ENCODE results near the gene KRTAP5-8. TPM values are rescaled to one million over a fixed set of nuclear protein-coding genes. Genes with fewer than 3 reads are reported as not detected.

KRTAP5-8 gene
- total and polyA plus RNA-seq, 8 donors, result 0.14 to 0.46 (median 0.35) TPM; not detected in 5

GRCh38 chr11:71551711-71552110, 13.9 kb downstream of the KRTAP5-8 start:
- 98 to 100% methylated on average over 1 of the region's 1 CpG for whole genome bisulfite sequencing, 2 donors
- no peak overlapping the region for H3K27ac ChIP-seq
- FAIRE-seq (no peak), DNase-seq (no peak), ATAC-seq (no peak)
- H3K36me3 ChIP-seq, result no peaks in the 10 kb centered on the region
- H3K4me1 ChIP-seq, result no peaks in the 10 kb centered on the region
- H3K4me3 ChIP-seq, result no peak overlapping the region
- no peaks in the 10 kb centered on the region for H3K27me3 ChIP-seq
- H3K9me3 ChIP-seq, result no peaks in the 10 kb centered on the region
- no peak for TF ChIP-seq CTCF (IDR thresholded peaks at IDR 0.05)
- intact Hi-C loops (cut with DNase I), result no loop called here

GRCh38 chr11:71554996-71555395, 17.2 kb downstream of the KRTAP5-8 start:
- Histone ChIP-seq H3K4me1 (no peaks in the 10 kb centered on the region), H3K4me3 (no peak overlapping the region), H3K27me3 (no peaks in the 10 kb centered on the region), H3K27ac (no peak overlapping the region), H3K9me3 (no peaks in the 10 kb centered on the region), H3K36me3 (no peaks in the 10 kb centered on the region)
- WGBS, 2 donors, result 84 to 88% methylated on average over 6 of the region's 6 CpGs
- no peak for ATAC-seq
- intact Hi-C loops (cut with DNase I), result no loop called here
- DNase-seq, result no peak
- TF ChIP-seq CTCF (IDR thresholded peaks at IDR 0.05), result no peak
- FAIRE-seq, result no peak

GRCh38 chr11:71555508-71555907, 17.7 kb downstream of the KRTAP5-8 start:
- WGBS, 2 donors, result 91 to 99% methylated on average over 11 of the region's 11 CpGs
- no peak for ATAC-seq
- no peaks in the 10 kb centered on the region for H3K27me3 ChIP-seq

GRCh38 chr11:71556018-71556417, 18.2 kb downstream of the KRTAP5-8 start:
- 84 to 90% methylated on average over 4 of the region's 4 CpGs for WGBS, 2 donors
- ATAC-seq (no peak), FAIRE-seq (no peak)

More at GRCh38 chr11:71555508-71555907, 17.7 kb downstream of the KRTAP5-8 start:
- intact Hi-C loops (cut with DNase I), result no loop called here
- DNase-seq (no peak), FAIRE-seq (no peak)
- no peak overlapping the region for H3K27ac ChIP-seq
- H3K9me3 ChIP-seq, result no peaks in the 10 kb centered on the region
- H3K4me1 ChIP-seq, result no peaks in the 10 kb centered on the region
- no peaks in the 10 kb centered on the region for H3K36me3 ChIP-seq
- TF ChIP-seq CTCF (IDR thresholded peaks at IDR 0.05), result no peak
- no peak overlapping the region for H3K4me3 ChIP-seq

GRCh38 chr11:71557257-71557656, 19.4 kb downstream of the KRTAP5-8 start:
- FAIRE-seq (no peak), DNase-seq (no peak), ATAC-seq (no peak)
- TF ChIP-seq CTCF (IDR thresholded peaks at IDR 0.05), result no peak
- Histone ChIP-seq H3K27ac (no peak overlapping the region), H3K9me3 (no peaks in the 10 kb centered on the region), H3K4me1 (no peaks in the 10 kb centered on the region), H3K27me3 (no peaks in the 10 kb centered on the region), H3K36me3 (no peaks in the 10 kb centered on the region), H3K4me3 (no peak overlapping the region)
- intact Hi-C loops (cut with DNase I), result no loop called here

More at GRCh38 chr11:71556018-71556417, 18.2 kb downstream of the KRTAP5-8 start:
- DNase-seq, result no peak
- Histone ChIP-seq H3K36me3 (no peaks in the 10 kb centered on the region), H3K9me3 (no peaks in the 10 kb centered on the region), H3K4me1 (no peaks in the 10 kb centered on the region), H3K27me3 (no peaks in the 10 kb centered on the region), H3K27ac (no peak overlapping the region), H3K4me3 (no peak overlapping the region)
- TF ChIP-seq CTCF (IDR thresholded peaks at IDR 0.05), result no peak
- intact Hi-C loops (cut with DNase I), result no loop called here
